Measurements from ENCODE around the gene DPH3.
"Not testable (repeated sequence)": the region's sequence is repeated elsewhere in the genome, so short reads cannot be mapped to it uniquely, and the experiment has no call there.

Gene DPH3

DNA sequence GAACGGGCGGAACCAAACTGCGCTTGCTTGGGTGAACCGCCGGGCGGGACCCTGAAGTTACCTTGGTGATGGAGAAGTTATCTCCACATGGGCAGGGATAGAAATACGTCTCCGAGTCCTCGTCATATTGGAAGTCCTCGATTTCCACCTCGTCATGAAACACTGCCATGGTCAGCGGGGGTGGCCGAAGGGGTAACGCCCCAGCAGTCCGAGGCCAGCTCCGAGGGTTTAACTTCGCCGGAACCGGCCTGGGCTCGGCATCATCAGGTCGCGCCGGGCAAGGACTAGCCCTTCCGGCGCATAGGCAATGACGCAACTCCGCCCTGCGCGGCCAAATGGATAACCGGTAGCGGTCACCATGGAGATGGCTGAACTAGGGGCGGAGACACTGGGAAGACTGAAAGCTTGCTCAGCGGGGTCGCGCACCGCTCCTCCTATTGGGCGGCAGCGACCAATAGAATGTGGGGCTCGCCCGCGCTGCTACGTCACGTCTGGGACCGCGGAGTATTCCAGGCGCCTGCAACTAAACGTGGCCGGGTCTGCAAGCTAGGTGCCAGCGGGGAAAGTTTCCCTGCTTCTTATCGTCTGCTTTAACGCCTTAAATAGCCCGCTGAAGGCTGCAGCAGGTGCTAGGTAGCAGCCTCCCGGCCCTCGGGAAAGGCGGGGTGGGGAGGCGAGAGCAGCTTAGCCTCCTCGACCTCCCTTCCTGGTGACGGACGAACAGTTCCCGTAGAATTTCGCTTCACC lies at the start of gene DPH3, which contains the start of gene OXNAD1:
DPH3 (minus strand) TSS at position 236 of the 747 bp plus-strand sequence; CDS start at position 169, 67 bp downstream.
OXNAD1 (plus strand) TSS at position 505 of the 747 bp plus-strand sequence. CDS start 5,741 bp downstream, outside the sequence.
- peak; percentile 99 for DNase-seq

DNA sequence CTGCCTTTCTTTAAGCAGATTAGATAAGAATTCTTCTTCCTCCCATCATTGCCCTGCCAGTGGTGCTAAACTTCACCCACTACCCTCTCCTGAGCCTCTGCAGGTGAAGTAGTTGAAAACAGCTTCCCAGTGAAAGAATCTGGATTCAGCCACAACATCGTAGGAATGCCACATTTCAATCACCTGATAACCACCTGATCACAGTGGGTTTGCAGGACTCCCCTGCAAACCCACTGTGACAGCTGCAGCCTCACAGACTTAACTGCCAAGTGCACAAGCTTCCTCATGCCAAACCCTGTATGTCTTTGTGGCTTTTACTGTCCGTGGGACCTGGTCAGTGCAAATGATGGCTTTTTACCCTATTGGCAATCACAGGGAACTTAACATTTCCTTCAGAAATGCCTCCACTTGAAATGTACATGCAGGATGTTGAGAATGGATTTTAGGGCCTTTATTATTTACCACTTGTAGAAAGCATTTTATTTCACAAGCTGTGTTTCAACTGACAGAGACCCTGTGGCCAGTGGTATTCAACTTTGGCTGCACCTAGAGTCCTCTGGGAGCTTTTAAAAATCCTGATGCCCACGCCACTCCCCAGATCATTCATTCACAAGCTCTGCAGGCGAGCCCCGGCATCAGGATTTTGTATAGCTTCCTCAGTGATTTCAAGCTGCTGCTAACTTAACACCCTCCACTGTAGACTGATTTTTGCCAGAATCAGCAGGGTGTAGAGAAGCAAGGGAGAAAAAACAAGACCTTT lies 49.3 kb upstream of the DPH3 start:
- DNase-seq: no peak

DNA sequence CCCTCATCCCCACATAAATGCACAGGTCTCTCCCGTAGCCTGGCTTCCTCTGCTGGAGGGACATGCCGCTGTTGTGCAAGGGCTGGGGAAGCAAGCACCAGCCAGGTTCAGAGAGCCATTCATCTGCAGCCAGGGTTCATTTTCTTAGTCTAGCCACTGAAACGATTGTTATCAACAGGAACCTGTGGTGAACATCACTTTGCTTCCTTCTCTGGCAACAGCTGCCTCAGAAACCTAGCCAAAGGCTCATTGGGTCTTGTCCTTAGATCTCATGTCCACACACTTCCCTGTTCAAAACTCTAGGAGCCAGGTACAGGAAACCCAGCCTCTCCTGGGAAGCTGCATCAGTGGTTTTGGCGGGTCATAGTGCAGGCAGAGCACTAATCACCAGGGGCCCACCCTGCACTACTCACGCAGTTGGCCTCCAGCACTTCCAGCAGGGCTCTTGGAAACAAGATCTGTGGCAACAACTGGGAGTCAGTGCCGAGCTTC lies 47.3 kb upstream of the DPH3 start:
- DNase-seq: peak; percentile 88

DNA sequence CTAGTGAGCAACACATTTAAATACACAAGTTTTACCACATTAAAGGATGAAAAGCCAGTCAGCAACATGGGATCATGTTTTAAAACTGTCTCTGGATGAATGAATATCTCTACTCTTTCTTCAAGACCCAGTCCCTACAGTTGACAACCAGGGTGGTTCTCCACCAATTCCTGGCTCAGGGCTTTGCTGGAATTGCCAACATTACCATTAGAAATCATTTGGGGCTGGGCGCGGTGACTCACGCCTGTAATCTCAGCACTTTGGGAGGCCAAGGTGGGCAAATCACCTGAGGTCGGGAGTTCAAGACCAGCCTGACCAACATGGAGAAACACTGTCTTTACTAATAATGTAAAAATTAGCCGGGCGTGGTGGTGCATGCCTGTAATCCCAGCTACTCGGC lies 45.7 kb upstream of the DPH3 start:
- DNase-seq: not testable (repeated sequence)

DNA sequence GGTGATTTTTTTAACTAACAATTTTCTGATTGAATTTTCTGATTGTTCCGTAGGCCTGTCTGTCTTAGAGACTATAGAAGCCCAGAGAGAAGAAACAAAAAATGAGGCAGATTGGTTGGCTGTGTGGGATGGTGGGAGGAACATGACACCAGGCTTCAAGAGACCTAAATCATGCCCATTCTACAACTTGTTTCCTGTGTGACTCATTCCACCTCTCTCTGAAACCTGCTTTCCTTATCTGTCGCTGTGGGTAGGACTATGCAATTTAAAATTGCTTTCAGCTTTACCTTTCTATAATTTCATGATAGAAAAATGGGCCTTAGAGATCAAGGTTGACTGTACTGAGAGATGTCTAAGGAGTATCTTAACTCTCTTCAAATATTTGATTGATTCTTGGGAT lies 44.8 kb upstream of the DPH3 start:
- DNase-seq: peak; percentile 92

DNA sequence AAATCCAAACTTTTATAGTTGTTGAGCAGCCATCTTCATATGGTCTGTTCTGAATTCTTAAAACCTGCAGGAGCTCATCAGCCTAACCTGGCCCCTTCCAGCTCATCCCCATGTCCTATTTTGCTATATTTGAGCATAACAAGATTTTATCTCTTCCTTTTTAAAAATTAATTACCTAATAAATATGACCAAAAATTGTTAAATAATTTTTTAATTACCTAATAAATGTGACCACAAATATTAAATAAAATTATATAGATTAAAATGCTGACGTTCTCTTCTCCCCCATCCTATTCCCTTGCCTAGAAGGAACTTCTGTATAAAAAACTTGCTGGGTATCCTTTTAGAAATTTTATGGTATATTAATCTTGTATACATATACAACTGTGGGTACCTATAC lies 44.0 kb upstream of the DPH3 start:
- DNase-seq: no peak

DNA sequence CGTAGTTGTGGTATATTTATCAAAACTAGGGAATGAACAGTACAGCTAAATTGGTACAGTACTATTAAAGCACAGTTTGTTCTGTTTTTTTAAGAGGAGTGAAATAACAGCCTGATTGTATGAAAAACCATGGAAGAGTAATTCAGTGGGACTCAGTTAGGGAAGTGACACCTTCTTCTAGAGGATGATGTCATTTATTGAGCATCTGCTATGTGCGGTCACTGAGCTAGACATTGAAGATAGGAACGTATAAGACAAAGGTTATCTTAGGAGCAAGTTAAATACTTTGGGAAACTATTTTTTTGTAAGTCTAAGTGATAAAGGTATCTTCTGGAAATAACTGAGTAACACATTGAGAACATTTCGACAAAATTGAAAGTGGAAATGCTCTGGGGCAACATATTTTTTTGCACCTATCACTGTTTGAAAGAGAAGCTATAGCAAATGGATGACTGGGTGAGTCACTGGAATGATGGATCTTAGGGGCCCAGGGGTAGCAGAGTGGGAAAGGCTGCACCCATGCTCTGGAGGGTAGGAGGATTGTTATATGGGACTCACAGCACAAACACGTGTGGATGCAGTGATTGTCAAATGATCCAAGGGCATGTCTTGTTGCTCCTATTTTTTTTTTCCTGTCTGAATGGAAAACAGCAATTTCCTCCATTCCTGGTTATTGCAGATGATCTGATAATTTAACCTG lies 43.2 kb upstream of the DPH3 start:
- DNase-seq: no peak

DNA sequence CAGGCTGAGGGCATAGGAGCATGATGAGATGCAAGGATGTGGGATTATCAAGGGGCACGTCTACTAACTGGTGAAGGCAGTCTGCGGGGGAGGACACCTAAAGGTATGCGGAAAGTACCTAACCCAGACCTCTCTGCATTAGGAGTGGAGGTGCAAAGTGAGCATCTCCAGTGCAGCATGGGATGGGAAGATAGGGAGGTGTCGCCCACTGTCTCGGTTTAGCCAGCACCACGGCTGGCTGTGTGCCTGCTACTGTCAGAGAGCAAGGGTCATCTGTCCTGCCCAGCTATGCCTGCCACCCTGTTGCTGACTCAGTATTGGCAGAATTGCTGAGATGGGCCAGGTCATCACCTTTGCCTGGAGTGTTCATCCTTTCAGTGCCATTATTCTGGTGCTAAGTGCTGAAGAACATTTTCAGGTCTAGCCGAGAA lies 40.4 kb upstream of the DPH3 start:
- DNase-seq: peak; percentile 54

DNA sequence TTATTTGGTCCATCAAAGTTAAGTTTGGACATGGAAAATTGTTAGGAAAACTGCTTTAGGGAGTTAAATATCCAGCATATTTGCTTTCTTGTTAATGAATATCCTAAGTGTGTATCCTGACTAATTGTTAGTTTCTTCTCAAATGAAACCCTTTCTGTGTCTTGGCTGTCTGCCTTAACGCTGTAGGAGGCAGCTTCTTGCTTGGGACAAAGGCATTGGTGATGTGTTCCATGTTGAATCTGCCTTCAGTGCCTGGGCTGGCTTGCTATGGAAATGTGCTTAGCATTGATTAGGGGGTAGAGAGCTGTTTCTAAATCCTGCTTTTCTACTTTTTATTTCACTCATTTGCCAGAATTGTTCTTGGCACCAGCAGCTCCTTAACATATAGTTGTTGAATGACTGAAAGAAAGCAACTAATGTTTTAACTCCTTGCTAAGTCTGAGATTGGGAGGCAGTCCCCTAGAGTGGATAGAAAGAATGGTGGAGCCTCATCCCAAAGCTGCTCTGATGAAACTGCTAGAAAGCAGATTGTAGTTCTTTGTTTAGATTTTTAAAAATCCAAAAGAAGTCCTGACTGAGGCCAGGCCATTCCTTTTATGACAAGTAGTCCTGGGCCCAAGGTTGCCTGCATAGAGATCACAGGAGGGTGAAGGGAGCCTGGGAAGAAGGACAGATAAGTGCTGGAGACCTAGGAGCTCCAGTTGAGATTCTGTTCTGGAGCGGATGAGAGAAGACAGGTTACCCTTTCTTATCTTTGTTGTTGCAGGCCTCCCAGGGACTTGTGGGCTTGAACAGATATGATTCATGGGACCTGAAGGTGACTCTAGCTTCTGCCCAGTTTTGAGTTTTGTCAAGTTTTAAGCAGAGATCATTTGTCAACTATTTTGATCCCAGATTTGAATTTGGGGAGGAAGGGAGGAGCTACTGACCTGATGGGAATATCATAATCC lies 39.6 kb upstream of the DPH3 start:
- no peak for DNase-seq

DNA sequence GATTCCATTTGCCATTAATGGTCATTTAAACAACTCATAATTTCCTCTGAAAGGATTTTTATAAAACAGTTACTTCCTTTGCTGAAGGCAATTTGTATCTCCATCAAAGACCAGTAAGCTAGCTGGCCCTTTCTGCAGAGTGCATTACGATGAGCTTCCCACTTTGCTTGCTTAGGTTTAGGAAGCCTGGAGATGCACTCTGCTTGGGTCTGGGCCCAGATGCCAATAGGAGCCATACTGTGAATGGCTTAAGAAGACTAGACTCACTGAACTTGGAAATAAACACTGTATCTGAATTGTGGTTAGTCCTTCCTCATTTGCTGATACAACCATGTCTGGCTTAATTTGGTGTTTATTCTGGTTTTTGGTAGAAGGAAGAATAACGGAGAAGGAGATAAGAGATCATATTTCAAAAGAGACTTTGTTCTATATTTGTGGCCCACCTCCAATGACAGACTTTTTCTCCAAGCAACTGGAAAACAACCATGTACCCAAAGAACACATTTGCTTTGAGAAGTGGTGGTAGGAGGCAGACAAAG lies 38.4 kb upstream of the DPH3 start:
- DNase-seq: no peak

DNA sequence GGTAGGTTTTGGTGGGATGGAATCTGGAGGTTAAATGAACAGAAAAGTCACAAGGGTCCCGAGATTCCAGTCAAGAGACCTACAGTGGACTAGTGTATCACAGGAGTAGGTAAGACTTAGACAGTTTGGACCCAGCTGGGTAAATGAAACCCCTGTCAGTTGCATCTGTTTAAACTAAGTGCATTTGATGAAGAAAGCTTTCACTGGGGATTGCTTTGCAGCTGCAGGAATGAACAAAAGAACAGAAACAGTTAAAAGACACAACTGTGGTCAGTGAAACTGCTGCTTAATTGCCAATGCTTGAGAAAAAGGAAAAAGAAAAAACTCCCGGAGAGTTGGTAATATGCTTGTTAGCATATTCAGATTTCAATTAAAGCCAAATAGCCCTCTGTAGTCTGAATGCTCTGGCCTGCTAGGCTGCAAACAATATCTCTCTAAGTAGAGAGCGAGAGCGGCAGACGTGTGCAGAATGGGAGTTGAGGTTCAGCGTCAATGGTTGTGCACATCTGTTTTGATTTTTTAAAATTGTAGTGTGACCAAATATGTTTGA lies 37.4 kb upstream of the DPH3 start:
- no peak for DNase-seq

DNA sequence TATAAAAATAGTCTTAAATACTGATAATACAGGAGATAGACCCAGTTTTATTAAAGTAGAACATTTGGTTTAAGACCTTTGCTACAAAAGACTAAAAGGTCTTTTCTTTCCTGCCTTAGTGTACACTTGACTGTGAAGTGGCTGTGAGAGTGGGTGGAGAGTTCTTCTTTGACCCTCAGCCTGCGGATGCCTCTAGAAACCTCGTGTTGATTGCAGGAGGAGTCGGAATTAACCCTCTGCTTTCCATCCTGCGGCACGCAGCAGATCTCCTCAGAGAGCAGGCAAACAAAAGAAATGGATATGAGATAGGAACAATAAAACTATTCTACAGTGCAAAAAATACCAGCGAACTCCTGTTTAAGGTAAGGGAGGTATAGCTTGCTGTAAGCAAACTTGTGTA lies 36.8 kb upstream of the DPH3 start:
- DNase-seq: peak; percentile 53

DNA sequence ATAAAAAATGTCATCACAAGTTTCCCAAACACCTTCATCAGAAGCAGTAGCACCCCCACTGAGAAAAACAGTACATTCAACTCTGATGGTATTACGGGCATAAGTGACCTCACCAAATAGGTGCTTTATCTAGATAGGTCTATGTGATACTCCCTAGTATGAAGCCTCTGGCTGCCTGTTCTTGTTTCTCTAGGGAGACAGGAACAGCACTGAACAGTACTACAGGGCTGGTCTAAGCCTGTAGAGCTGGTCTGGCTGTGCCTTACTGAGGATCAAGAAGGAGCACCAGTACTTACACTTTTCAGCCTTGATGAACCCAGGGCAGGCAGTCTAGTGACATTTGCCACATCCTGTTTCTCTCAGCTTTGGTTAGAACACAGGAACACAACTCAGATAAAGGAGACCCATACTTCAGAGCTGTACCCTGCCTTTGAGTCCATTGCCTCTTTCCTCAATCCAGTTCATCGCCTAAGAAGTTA lies 36.2 kb upstream of the DPH3 start:
- DNase-seq: peak; percentile 78

DNA sequence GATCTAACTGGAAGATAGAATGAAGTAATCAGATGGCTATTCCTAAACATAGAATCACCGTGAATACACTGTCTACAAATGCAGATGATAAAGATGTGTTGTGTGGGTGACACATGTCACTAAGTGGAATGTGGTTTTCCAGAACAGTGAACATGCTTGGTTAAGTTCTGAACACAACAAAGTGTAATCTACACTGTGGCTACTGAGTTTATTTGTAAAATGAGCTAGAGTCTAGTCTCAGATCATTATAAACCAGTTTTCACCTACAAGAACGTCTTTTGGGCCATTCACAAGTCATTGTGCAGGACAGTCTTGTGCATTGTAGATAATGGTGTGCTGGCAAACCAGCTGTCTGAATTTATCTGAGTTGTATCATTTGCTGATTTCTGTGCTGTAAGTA lies 35.6 kb upstream of the DPH3 start:
- DNase-seq: no peak

DNA sequence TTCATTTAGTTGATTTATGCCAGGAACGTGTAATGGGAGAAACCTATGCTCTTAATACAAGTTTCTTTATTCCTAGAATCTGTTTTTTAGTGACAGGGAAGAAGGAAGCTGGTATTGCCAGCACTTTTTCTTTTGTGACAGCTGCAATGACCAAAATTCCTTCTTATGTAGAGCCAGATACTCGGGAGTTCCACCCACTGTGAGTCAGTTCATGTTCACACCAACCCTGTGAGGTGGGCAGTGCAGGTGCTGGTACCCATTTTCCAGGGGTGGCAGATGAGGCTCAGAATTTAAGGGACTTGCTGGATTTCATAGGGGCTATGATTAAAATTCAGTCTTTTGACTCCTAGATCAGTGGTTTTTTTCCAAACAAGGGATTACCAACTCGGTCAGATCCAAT lies 35.0 kb upstream of the DPH3 start:
- no peak for DNase-seq

DNA sequence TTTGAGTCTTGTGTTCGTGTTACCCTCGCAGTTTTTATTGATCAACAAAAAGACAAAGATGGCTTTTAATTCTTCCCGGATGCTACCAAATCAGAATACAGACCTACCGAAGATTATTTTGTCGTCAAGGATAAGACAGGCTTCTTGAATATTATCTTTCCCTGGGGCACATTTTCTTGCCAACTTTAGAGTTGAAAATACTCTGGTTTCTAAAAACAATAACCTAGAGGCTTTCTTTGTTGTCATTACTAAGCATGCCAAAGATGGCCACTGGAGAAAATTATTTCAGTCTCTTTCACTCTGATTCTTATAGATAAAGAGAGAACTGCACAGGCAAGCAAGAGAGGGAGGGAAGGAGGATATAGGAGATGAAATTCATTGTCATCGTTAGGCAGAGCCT lies 34.1 kb upstream of the DPH3 start:
- no peak for DNase-seq

DNA sequence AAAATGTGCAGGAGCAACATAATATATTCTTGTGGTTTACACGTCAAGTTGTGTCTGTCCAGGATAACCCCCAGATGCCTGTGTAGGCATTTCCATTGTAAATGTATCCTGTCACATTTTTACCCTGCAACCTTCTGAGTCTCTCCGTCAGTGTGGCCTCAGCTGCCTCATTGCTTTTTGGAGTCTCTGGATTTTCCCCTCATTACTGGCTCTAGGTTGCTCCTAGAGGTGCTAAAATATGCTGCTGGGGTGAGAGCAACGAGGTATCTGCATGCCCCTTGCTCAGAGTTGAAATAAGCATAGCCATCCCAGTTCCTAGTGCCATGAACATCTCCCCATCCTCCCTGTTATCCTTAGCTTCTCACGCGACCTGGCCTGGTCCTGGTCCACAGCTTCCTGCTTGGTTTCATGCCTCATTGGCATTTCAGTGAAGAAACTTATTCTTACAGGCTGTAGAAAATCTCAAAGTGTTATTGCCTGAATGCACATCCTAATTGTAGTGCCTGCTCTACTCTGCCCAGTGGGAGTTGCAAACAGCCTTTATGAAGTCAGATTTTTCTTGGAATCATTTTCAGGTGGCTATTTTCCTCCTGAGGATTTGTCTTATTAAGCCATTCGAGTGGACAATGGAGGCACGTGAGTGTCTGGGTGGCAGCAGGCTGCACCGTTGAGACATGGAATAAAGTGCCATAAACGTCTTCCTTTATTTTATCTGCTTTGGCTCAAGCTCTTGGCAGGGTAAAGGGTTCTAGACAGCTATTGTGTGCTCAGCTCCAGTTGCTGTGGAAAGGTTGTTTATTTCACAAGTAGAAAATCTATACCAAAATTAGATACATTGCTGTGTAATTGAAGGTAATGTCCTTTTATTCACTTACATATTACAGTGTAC lies 33.5 kb upstream of the DPH3 start:
- DNase-seq: no peak

DNA sequence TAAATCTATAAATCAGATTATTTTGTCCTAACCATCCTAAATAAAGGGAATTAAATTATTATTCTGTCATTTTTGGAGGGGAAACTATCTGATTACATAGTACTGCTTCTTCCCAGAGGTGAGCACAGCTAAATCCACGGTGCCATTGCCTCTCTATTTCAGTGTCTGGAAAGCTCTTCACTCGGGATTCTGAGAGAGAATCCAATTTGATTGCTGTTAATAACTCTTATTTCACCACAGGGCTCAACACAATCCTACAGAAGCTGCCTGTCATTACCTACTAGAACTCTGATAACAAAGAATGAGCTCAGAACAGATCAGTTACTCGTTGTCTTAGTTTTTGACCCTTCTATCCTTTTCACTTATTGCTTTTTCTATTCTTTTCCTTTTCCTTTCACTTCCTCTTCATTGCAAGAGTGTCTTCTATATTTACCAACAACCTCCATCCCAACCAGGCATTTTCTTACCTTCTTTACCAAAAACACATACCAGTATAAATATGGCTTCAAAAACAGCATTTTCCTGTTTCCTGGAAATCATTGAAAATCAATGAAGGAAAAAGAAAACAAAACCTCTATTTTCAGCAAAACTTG lies 30.7 kb upstream of the DPH3 start:
- no peak for DNase-seq

DNA sequence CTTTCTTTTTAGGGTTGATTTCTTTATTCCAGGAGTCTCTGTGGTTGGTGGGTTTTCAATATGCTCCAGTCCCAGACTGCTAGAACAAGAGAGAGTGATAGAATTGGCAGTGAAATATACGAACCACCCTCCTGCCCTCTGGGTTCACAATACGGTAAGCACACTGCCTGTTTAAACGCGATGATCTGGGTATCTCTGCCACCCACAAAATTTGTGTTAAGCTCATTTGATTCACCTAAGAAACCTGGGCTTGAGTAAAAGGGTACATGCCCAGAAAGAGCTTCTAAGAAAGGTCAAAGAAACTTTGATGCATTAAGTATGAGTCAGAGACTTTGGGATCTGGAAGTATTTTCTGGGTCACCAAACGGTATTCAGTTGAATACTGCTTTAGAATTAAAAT lies 30.1 kb upstream of the DPH3 start:
- no peak for DNase-seq

DNA sequence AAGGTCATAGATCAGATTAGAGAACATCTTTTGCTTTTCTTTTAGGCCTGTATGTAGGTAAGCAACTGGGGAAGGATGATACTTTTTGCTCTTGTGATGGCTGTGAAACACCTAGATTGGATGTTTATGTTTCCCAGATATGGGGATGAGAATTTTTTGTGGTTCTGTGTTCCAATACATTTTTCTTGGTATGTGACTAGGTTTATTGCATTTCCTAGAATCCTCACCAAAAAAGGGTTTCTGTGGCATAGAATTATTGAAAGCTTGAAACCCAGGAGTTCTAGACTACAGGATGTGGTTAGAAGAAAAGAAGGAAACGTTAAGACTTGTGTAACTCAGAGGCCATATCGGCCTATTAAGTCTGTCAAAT lies 26.1 kb upstream of the DPH3 start:
- peak; percentile 87 for DNase-seq
